HEK293 (cell line): ENCODE data around the gene ETNK2.

Experiments
- CTCF ChIA-PET: fragments of 350-600 bp; formaldehyde crosslinking; extraction: SDS; loops from one replicate; lab custom pipeline; 2021; ENCODE audit warnings: antibody characterized with exemption; lab: Yijun Ruan, JAX
- POLR2A ChIA-PET: fragments of 300-600 bp; formaldehyde crosslinking; extraction: SDS; loops from one replicate; lab custom pipeline; 2020; ENCODE audit warnings: antibody characterized with exemption, inconsistent platforms; lab: Yijun Ruan, JAX
- H3K27ac ChIP-seq: fragments of 200-500 bp; sonication (Bioruptor generic); 2 replicates; pipeline ENCODE4 v1.5.1; 2014; ENCODE audit warnings: low read depth, low read length, control low read depth, inconsistent platforms; ENCODE audit errors: extremely low read depth
- H3K36me3 ChIP-seq, 2 experiments: fragments of 200-500 bp in 1 of 2; sonication (Bioruptor generic) in 1 of 2; 1 replicate in 1 of 2; 2 replicates in 1 of 2; pipeline ENCODE4 v1.5.1; 2014 to 2017; ENCODE audit warnings: inconsistent platforms in 2 of 2, low read length in 2 of 2; ENCODE audit not compliant: control insufficient read depth in 2 of 2, insufficient read depth in 1 of 2
- H3K4me1 ChIP-seq: fragments of 200-500 bp; sonication (Bioruptor generic); 2 replicates; pipeline ENCODE4 v1.5.1; 2014; ENCODE audit warnings: mild to moderate bottlenecking, low read length, inconsistent platforms; ENCODE audit not compliant: control insufficient read depth, insufficient read depth
- H3K4me3 ChIP-seq: 2 replicates; pipeline ENCODE4 v1.5.1; 2011; ENCODE audit warnings: low read depth, mild to moderate bottlenecking, control low read depth, low read length, moderate library complexity
- H3K9me3 ChIP-seq: fragments of 200-500 bp; sonication (Bioruptor generic); 2 replicates; pipeline ENCODE4 v1.5.1; 2014; ENCODE audit warnings: low read depth, low read length, inconsistent platforms; ENCODE audit not compliant: control insufficient read depth, insufficient read depth
- GLIS2 ChIP-seq: fragments of 450-650 bp; formaldehyde crosslinking; IDR thresholded peaks from 2 replicates; pipeline ENCODE4 v1.5.1; 2016; ENCODE audit warnings: missing biosample characterization, missing genetic modification characterization
- MZF1 ChIP-seq: fragments of 450-650 bp; formaldehyde crosslinking; IDR thresholded peaks from 2 replicates; pipeline ENCODE4 v1.5.1; 2017; ENCODE audit warnings: missing biosample characterization, missing genetic modification characterization, borderline replicate concordance
- SCRT1 ChIP-seq: fragments of 450-650 bp; formaldehyde crosslinking; IDR thresholded peaks from 2 replicates; pipeline ENCODE4 v1.5.1; 2016; ENCODE audit warnings: missing biosample characterization, missing genetic modification characterization, borderline replicate concordance
- WT1 ChIP-seq: fragments of 450-650 bp; formaldehyde crosslinking; IDR thresholded peaks from 2 replicates; pipeline ENCODE4 v1.5.1; 2016; ENCODE audit warnings: missing biosample characterization, missing genetic modification characterization
- ZNF24 ChIP-seq: fragments of 450-650 bp; formaldehyde crosslinking; IDR thresholded peaks from 2 replicates; pipeline ENCODE4 v1.5.1; 2016; ENCODE audit warnings: missing biosample characterization, missing genetic modification characterization
- ZNF280D ChIP-seq: fragments of 450-650 bp; formaldehyde crosslinking; IDR thresholded peaks from 2 replicates; pipeline ENCODE4 v1.5.1; 2016; ENCODE audit warnings: missing biosample characterization, missing genetic modification characterization
- ZNF354C ChIP-seq: fragments of 450-650 bp; formaldehyde crosslinking; IDR thresholded peaks from 2 replicates; pipeline ENCODE4 v1.5.1; 2016; ENCODE audit warnings: missing biosample characterization, missing genetic modification characterization, low read depth, borderline replicate concordance
- ZNF670 ChIP-seq: fragments of 450-650 bp; formaldehyde crosslinking; IDR thresholded peaks from 2 replicates; pipeline ENCODE4 v1.5.1; 2016; ENCODE audit warnings: missing biosample characterization, missing genetic modification characterization, low read depth
- ZNF785 ChIP-seq: fragments of 450-650 bp; formaldehyde crosslinking; IDR thresholded peaks from 2 replicates; pipeline ENCODE4 v1.5.1; 2016; ENCODE audit warnings: missing biosample characterization, missing genetic modification characterization
- ZNF792 ChIP-seq: fragments of 450-650 bp; formaldehyde crosslinking; IDR thresholded peaks from 2 replicates; pipeline ENCODE4 v1.5.1; 2016; ENCODE audit warnings: missing biosample characterization, missing genetic modification characterization
- ZNF837 ChIP-seq: fragments of 450-650 bp; formaldehyde crosslinking; IDR thresholded peaks from 2 replicates; pipeline ENCODE4 v1.5.1; 2016; ENCODE audit warnings: missing biosample characterization, missing genetic modification characterization
- TF ChIP-seq, protein P1 (sequence below): fragments of 450-650 bp; formaldehyde crosslinking; IDR thresholded peaks from 2 replicates; pipeline ENCODE4 v1.5.1; 2017; ENCODE audit warnings: missing biosample characterization, missing genetic modification characterization
- TF ChIP-seq, protein P2 (sequence below): fragments of 450-650 bp; formaldehyde crosslinking; IDR thresholded peaks from 2 replicates; pipeline ENCODE4 v1.5.1; 2016; ENCODE audit warnings: missing biosample characterization, missing genetic modification characterization, low read depth
- TF ChIP-seq, protein P3 (sequence below): fragments of 450-650 bp; formaldehyde crosslinking; conservative IDR thresholded peaks from 2 replicates; pipeline ENCODE4 v1.5.1; 2016; ENCODE audit warnings: low read depth, missing biosample characterization, missing genetic modification characterization
- TF ChIP-seq, protein P4 (sequence below): IDR thresholded peaks from 2 replicates; pipeline ENCODE4 v1.6.1; 2011; ENCODE audit warnings: mild to moderate bottlenecking, low read depth, low read length, borderline replicate concordance

The ETNK2 gene

DNA sequence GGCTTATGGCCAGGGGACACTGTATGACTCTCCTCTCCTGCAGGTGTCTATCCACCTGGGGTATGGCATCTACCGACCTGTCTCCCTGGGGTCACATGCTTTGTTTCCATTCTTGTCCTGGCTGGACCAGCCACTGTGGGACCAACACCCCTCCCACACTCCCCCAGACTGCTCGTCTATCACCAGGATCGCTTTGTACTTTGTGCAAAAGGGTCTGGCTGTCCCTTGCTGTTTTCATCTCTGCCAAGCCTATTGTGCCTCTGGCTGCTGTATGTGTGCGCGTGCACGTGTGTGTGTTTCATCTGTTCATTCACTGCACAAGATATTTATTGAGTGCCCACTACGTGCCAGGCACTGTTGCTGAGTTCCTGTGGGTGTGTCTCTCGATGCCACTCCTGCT, 25.5 kb downstream of the ETNK2 start:
- H3K4me1 ChIP-seq, result 0 out of 2 replicates have a peak, but pooled peaks cover 3% of the 10 kb centered on the region
- H3K27ac ChIP-seq, result no peak overlapping the region
- no peak for TF ChIP-seq ZNF670 (tag by site-specific recombination)
- TF ChIP-seq ZNF785 (tag by site-specific recombination), result no peak
- TF ChIP-seq, protein P1, sequence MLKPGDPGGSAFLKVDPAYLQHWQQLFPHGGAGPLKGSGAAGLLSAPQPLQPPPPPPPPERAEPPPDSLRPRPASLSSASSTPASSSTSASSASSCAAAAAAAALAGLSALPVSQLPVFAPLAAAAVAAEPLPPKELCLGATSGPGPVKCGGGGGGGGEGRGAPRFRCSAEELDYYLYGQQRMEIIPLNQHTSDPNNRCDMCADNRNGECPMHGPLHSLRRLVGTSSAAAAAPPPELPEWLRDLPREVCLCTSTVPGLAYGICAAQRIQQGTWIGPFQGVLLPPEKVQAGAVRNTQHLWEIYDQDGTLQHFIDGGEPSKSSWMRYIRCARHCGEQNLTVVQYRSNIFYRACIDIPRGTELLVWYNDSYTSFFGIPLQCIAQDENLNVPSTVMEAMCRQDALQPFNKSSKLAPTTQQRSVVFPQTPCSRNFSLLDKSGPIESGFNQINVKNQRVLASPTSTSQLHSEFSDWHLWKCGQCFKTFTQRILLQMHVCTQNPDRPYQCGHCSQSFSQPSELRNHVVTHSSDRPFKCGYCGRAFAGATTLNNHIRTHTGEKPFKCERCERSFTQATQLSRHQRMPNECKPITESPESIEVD (tag by site-specific recombination), result no peak
- TF ChIP-seq WT1 (tag by site-specific recombination), result no peak
- no peak for TF ChIP-seq ZNF354C (tag by site-specific recombination)
- TF ChIP-seq ZNF280D, result no peak
- TF ChIP-seq ZNF24, result no peak
- TF ChIP-seq, protein P2, sequence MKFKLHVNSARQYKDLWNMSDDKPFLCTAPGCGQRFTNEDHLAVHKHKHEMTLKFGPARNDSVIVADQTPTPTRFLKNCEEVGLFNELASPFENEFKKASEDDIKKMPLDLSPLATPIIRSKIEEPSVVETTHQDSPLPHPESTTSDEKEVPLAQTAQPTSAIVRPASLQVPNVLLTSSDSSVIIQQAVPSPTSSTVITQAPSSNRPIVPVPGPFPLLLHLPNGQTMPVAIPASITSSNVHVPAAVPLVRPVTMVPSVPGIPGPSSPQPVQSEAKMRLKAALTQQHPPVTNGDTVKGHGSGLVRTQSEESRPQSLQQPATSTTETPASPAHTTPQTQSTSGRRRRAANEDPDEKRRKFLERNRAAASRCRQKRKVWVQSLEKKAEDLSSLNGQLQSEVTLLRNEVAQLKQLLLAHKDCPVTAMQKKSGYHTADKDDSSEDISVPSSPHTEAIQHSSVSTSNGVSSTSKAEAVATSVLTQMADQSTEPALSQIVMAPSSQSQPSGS (tag by site-specific recombination), result no peak
- TF ChIP-seq SCRT1 (tag by site-specific recombination), result no peak
- no peak for TF ChIP-seq ZNF792
- TF ChIP-seq, protein P3, sequence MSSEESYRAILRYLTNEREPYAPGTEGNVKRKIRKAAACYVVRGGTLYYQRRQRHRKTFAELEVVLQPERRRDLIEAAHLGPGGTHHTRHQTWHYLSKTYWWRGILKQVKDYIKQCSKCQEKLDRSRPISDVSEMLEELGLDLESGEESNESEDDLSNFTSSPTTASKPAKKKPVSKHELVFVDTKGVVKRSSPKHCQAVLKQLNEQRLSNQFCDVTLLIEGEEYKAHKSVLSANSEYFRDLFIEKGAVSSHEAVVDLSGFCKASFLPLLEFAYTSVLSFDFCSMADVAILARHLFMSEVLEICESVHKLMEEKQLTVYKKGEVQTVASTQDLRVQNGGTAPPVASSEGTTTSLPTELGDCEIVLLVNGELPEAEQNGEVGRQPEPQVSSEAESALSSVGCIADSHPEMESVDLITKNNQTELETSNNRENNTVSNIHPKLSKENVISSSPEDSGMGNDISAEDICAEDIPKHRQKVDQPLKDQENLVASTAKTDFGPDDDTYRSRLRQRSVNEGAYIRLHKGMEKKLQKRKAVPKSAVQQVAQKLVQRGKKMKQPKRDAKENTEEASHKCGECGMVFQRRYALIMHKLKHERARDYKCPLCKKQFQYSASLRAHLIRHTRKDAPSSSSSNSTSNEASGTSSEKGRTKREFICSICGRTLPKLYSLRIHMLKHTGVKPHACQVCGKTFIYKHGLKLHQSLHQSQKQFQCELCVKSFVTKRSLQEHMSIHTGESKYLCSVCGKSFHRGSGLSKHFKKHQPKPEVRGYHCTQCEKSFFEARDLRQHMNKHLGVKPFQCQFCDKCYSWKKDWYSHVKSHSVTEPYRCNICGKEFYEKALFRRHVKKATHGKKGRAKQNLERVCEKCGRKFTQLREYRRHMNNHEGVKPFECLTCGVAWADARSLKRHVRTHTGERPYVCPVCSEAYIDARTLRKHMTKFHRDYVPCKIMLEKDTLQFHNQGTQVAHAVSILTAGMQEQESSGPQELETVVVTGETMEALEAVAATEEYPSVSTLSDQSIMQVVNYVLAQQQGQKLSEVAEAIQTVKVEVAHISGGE (tag by site-specific recombination), result no peak
- no peak for TF ChIP-seq MZF1 (tag by site-specific recombination)
- TF ChIP-seq, protein P4, sequence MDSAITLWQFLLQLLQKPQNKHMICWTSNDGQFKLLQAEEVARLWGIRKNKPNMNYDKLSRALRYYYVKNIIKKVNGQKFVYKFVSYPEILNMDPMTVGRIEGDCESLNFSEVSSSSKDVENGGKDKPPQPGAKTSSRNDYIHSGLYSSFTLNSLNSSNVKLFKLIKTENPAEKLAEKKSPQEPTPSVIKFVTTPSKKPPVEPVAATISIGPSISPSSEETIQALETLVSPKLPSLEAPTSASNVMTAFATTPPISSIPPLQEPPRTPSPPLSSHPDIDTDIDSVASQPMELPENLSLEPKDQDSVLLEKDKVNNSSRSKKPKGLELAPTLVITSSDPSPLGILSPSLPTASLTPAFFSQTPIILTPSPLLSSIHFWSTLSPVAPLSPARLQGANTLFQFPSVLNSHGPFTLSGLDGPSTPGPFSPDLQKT, result no peak
- no peak for TF ChIP-seq GLIS2 (tag by site-specific recombination)
- TF ChIP-seq ZNF837 (tag by site-specific recombination), result no peak
- H3K9me3 ChIP-seq, result no peaks in the 10 kb centered on the region
- H3K36me3 ChIP-seq, result peaks cover 0 to 37% of the 10 kb centered on the region in 2 experiments; a peak in 1 of 3 replicates
- ChIA-PET CTCF (interaction anchor here (0.6 to 6.0 kb wide), 4 partner anchors 46 to 262 kb away, joined by 3 to 167 read pairs (median 25); no protein-coding TSS in a partner anchor), POLR2A (no interaction called here)
- H3K4me3 ChIP-seq, result no peak overlapping the region
